Measurements from ENCODE around the gene TAPT1. TPM values are rescaled to one million over a fixed set of nuclear protein-coding genes. Genes with fewer than 3 reads are reported as not detected.

Gene TAPT1
- total RNA-seq, 5 donors from 2014 or later (not counting 1 experiment from before 2014, with no cell fraction given): 41.1 to 77.9 (median 50.3) TPM

Other genes with a start within 250 kb of the TAPT1 start
- 1 to 10 TPM in 3 of 5 donors, under 1 TPM in 2; 0.38 to 2.0 (median 1.4) TPM for gene PROM1, start 142.4 kb downstream of the TAPT1 start, total RNA-seq